Measurements from ENCODE around the gene FBLN5.

GRCh38 chr14:91897106-91897701, 50.3 kb downstream of the FBLN5 start:
- TF ChIP-seq CTCF (IDR thresholded peaks at IDR 0.05) (no peak), POLR2A (IDR thresholded peaks at IDR 0.05) (no peak), EP300 (IDR thresholded peaks at IDR 0.05) (peak in 2 of 4 donors; percentile 47 to 73)

All from sigmoid colon (tissue), 4 donors.